HG03025 (cell line): ENCODE measurements around the gene PTBP2.

Source experiments
- ATAC-seq: cut with Tn5 transposase; IDR thresholded peaks from one replicate; pipeline ENCODE4 v1.9.1; 2021; ENCODE audit warnings: mild to moderate bottlenecking, moderate library complexity; ENCODE audit not compliant: unreplicated experiment, low FRiP score

The PTBP2 gene

DNA sequence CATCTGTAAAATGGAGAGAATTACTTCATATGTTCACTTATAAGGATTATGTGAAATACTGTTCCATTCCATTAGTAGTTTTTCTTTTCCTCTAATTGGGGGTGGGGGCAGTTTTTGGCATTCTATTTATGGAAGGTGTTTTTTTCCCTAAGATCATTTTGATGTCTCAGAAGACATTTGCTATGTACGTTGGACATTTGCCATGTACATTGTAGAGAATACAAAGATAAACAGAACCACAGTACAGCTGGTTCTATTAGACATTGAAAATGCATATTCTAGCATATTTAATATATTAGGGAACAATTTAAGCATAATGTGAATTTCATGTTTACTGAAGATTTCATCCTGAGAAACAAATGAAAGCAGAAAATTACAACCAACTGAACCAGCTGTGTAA is 98.5 kb downstream of the PTBP2 start:
- no peak for ATAC-seq

DNA sequence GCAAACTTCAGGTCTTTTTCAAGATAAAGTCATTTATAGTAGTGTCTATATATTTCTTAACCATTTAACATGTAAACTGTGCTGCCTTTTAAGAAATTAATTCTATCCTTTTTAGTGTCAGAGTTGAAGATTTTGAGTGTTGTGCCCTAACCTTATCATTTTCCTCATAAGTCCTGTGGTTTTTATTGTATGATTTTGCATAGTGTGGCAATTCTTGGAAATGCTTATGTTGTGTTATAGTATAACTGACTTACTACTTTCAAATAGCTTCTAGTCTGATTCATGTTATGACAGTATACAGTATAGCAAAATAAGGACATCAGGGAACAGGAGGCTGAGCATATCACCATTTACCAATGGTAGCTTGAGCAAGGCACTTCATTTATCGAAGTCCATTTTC is 99.1 kb downstream of the PTBP2 start:
- no peak for ATAC-seq

DNA sequence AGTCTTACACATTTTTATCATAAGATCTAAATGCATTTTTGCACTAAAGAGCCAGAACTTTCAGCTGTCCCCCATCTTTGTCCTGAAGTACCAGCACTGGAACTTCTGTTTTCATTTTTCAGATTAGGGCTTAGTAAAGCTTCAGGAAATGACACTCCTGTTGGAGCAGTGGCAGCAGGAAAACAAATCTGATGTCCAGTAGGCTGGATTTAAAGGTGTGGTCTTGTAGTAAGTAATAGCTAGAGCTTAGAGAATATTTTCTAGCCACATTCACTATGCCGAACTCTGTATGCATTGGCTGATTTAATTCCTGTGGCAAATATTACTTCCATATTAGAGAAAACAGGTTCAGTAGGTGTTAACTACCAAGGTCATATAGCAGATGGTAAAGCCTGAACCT is 103.6 kb downstream of the PTBP2 start:
- no peak for ATAC-seq

DNA sequence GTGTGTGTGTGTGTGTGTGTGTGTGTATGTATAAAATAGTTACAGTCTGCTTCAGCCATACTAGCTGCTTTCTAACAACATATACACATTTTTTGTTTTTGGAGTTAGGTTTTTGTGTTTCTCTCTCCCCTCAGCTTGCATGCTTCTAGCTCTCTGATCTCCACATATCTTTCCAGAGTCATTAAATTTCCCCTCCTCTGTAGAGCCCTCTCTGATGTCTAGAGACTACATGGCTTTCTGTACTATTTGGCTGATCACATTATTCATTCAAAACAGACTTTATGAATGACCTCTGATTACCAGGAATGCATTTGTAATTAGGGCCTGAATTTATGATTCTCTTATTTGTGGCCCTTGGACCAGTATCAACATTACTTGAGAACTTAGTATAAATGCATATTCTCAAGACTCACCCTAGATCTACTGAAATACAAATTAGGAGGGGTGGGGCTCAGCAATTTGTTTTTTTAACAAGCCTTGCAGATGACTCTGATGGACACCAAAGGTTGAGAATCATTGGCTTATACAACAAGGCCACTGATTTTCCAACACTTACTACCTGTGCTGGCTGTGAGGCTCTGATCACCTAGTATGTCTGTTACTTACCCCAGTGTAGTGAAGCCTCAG is 104.5 kb downstream of the PTBP2 start:
- no peak for ATAC-seq

DNA sequence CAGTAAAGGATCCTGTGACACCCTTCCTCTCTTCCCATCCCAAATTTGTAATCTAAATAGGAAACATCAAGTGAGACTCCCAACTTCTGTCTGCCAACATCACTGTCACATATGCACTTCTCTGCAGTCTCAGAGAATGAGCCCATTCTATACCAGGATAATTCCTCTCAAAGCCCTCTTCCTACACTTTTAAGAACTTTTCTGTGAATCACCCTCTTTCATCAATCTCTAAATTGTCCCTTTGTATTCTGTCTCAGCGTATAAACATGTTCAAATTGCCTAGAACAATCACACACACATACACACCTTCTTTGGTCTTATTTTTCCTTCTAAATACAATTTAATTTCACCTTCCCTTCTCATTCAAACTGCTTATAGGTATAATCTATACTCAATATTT is 111.8 kb downstream of the PTBP2 start:
- ATAC-seq = no peak

DNA sequence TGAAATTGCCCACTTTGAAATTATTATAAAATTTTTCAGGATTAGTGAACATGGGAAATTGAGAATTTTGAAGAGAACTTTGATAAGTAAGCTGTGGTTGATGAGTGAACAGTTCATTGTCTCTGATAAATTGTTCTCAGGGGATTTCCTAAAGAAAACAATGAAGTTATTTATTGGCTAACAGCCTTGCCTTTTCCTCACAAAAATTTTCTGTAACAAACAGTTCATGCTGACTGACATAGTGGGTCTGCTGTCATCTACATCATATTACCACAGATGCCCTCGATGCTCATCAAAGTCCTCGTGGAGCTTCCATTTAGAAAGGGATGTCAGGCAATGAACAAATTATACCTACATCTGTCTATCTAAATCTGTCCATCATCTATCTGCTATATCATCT is 113.4 kb downstream of the PTBP2 start:
- ATAC-seq = no peak

DNA sequence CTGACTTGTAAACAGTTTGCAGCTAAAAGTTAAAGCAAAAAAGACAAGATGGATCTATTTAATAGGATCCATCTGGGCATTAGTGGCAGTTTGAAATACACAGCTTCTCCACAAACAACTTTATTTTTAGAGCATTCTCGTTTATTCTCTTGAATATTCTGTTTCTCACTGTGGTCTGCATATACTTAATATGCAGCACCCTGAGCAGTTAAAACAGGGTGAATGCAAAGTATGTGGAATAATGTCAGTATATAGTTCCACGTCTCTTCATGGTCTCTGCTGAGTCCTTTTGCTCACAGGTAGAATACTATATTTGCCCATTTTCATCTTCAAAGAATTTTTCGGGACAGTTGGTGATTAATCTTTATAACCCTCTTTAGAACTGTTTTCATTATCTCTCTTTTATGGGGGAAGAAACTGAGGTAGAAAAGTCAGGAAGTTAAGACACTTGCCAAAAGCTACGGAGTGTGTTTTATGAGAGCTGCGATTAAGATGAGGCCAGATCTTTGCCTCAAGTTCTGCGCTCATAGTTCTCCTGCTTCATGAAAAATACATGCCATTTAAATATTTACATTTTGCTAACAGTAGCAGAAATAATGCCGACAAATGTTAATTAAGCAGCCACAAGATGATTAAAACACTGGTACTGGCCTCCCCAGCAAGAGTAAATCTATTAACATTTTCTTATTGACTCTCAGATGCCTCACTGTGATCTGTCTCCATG is 115.6 kb downstream of the PTBP2 start:
- ATAC-seq = no peak

DNA sequence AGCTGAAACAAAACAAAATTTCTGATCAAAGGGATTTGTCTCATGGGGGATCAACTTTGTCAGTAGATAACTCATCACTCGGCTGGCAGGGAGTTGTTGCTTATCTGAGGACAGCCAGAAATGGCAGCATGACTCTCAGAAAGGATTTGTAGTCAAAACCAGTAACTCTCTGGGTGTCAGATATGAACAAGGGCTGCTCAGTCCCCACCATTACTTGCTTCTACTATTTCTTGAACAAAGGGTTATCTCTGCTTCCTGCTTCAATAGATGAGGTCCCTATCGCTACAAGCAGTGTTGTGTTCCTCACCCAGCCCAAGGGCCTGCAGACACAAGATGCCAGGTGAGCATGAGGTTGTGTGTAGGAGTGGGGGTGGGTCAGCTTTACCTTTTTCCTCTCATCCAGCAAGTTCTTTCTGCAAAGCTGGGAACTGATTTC is 116.2 kb downstream of the PTBP2 start:
- no peak for ATAC-seq

DNA sequence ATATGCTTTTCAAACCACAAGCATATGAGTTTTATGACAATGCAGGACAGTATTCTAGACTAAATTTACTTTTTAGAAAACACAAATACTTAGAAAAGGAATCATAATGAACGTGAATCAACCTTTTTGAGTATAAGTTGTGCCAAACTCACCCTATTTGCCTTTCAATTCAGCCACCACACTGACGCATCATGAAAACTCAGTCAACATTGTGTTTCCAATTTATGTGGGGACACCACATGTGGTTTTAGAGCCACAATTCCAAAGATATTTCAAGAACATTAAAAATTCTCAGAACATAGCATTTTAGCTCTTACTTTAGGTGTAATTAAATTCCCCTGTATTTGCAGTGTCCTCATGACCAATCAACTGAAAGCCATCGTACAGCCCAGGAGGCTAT is 118.8 kb downstream of the PTBP2 start:
- no peak for ATAC-seq

DNA sequence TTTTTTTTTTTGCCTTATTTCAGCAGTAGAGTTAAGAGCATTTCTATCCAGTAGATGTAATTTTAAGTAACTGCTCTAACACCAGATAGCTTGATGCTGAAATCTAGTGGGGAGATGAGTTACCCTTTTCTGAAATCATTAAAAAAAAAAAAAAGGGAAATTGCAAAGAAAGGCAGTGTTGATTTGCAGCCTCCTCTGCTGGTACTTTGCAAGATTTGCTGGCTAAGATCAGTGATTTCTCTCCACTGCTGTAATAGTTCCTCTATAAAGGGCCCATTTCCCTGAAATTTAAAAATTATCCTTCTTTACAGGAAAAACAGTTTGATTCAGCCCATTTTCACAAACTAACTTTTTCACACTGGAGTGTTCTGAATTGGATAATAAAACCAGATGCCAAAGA is 120.6 kb downstream of the PTBP2 start:
- ATAC-seq = no peak

DNA sequence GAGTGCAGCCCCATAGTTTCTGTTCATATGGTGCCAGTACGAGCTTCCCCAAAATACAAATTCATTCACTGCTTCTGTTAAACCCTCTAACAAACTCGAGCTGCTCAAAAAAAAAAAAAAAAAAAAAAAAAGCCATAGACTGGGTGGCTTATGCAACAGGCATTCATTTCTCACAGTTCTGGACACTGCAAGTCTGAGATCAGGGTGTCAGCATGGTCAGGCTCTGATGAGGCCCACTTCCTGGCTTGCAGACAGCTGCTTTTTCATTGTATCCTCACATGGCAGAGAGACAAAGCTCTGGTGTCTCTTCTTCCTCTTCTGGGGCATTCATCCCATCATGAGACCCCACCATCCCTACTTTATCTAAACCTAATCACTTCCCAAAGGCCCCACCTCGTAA is 121.6 kb downstream of the PTBP2 start:
- ATAC-seq = no peak

DNA sequence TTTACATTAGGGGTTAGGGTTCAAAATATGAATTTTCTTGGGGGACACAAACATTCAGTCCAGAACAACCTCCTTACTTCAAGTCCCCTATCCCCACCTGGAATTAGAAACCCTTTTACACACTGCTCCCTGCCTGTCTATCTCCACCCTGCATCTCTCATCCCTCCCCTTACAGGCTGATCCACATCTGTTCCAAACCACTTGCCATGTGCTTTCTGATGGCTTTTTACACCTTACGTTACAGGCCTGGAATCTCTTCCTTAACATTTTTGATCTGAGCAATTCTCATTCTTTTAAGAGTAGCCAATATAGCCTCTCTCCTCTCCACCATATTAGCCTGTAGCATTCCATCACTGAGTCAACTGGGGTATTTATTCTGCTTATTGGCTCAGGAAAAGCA is 122.0 kb downstream of the PTBP2 start:
- ATAC-seq = no peak

DNA sequence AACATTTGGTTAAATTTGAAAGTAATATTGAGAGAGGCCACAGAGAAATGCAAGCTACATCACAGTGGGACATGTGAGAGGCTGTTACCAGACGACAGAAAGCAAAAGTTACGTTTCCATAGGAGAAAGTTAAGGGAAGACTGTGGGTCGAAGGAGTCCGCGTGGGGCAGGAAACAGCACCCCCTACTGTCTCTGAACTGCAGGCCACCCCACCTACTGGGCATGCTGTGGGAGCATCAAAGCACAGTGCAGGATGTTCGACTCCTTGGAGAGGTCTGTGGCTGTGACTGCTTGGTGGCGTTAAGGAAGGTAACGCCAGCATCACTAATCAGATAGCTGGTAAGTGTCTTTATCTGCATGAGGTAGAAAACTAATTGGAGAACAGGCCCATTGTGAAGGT is 123.9 kb downstream of the PTBP2 start:
- ATAC-seq = no peak

DNA sequence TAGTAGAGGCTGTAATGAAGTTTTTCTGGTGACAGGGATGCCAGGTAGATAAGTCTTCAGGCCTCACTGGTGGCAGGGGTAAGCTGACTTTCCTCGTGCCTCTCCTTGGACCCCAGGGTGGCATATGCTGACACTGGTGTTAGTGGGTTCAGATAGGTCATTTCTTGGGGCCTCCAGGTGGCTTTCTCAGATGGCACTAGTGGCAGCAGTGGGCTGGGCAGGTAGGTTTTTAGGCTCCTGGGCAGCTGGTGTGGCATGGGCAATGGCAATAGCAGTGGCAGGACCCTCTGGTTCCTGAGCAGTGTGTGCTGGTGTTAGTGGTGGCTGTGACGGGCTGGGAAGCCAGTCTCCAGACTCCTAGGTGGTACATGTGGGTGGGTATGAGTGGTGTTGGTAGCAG is 140.3 kb downstream of the PTBP2 start:
- ATAC-seq = no peak

DNA sequence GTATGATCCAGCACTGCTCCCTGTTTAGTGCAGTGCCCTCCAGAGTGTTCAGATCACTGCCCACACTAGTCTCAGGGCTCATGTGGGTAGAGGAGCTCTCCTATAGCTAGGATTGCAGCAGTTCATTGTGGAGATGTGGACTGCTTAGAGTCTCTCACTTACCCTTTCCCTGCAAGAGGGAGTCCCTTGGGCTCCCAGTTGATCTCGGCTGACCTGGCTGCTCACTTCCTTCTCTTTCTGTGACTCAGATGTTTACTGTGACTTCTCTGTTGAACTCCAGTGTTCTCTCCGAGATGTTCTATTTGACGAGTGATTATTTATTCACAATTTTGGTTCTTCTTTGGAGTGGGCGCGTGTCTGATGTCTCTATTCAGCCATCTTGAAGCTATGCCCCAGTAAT is 141.9 kb downstream of the PTBP2 start:
- no peak for ATAC-seq
